Thyroid gland (tissue), 4 donors: ENCODE results near the gene FBXO30.

Source experiments
- POLR2A ChIP-seq, 2 donors: fragments of 450-650 bp; IDR thresholded peaks; one replicate each; pipeline ENCODE4 v1.6.1; 2017; ENCODE audit warnings: antibody characterized with exemption in 2 of 2, mild to moderate bottlenecking in 2 of 2, moderate library complexity in 1 of 2
- TF ChIP-seq, protein P1 (sequence below), 6 experiments: fragments of 200-600 bp in 3 of 6; fragments of 450-650 bp in 3 of 6; sonication (generic) in 3 of 6; IDR thresholded peaks; one replicate each; pipeline ENCODE4 v1.5.1; 2016 to 2019; ENCODE audit warnings: antibody characterized with exemption in 6 of 6, mild to moderate bottlenecking in 2 of 6, inconsistent platforms in 1 of 6, moderate library complexity in 1 of 6

DNA sequence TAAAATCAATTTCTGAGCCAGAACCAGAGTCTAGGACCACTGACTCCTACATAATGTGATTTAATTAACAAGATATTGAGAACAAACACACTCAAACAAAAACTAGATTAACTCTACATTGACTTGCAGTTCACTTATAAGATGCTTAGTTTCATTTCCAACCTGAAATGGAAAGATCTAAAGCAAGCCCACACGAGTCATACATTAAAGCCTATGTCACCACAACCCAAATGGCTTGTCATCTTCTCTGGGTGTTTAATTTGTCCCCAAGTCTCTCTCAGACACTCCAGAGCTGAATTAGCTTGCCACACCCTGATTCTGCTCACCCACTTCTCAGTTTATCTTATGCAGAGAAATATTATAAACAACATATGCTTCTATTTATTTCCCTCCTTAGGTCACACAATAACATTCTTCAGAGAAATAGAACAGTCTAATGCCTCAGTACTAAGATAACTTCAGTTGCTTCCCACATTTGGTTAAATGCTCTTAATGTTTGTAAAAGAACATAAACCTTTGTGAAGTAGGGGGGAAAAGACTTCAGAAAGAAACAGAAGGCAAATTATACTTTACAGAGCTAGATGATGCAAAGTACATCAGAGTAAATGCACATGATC is 8.8 kb upstream of the FBXO30 start:
- TF ChIP-seq, protein P1, sequence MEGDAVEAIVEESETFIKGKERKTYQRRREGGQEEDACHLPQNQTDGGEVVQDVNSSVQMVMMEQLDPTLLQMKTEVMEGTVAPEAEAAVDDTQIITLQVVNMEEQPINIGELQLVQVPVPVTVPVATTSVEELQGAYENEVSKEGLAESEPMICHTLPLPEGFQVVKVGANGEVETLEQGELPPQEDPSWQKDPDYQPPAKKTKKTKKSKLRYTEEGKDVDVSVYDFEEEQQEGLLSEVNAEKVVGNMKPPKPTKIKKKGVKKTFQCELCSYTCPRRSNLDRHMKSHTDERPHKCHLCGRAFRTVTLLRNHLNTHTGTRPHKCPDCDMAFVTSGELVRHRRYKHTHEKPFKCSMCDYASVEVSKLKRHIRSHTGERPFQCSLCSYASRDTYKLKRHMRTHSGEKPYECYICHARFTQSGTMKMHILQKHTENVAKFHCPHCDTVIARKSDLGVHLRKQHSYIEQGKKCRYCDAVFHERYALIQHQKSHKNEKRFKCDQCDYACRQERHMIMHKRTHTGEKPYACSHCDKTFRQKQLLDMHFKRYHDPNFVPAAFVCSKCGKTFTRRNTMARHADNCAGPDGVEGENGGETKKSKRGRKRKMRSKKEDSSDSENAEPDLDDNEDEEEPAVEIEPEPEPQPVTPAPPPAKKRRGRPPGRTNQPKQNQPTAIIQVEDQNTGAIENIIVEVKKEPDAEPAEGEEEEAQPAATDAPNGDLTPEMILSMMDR (IDR thresholded peaks at IDR 0.05) = no peak
- TF ChIP-seq POLR2A (IDR thresholded peaks at IDR 0.05) = no peak
